HEK293 (cell line): ENCODE results near the gene MRPL36.

Source experiments
- CTCF ChIA-PET: fragments of 350-600 bp; formaldehyde crosslinking; extraction: SDS; loops from one replicate; lab custom pipeline; 2021; ENCODE audit warnings: antibody characterized with exemption; lab: Yijun Ruan, JAX
- POLR2A ChIA-PET: fragments of 300-600 bp; formaldehyde crosslinking; extraction: SDS; loops from one replicate; lab custom pipeline; 2020; ENCODE audit warnings: antibody characterized with exemption, inconsistent platforms; lab: Yijun Ruan, JAX
- H3K27ac ChIP-seq: fragments of 200-500 bp; sonication (Bioruptor generic); 2 replicates; pipeline ENCODE4 v1.5.1; 2014; ENCODE audit warnings: low read depth, low read length, control low read depth, inconsistent platforms; ENCODE audit errors: extremely low read depth
- H3K36me3 ChIP-seq, 2 experiments: fragments of 200-500 bp in 1 of 2; sonication (Bioruptor generic) in 1 of 2; 1 replicate in 1 of 2; 2 replicates in 1 of 2; pipeline ENCODE4 v1.5.1; 2014 to 2017; ENCODE audit warnings: inconsistent platforms in 2 of 2, low read length in 2 of 2; ENCODE audit not compliant: control insufficient read depth in 2 of 2, insufficient read depth in 1 of 2
- H3K4me1 ChIP-seq: fragments of 200-500 bp; sonication (Bioruptor generic); 2 replicates; pipeline ENCODE4 v1.5.1; 2014; ENCODE audit warnings: mild to moderate bottlenecking, low read length, inconsistent platforms; ENCODE audit not compliant: control insufficient read depth, insufficient read depth
- H3K4me3 ChIP-seq: 2 replicates; pipeline ENCODE4 v1.5.1; 2011; ENCODE audit warnings: low read depth, mild to moderate bottlenecking, control low read depth, low read length, moderate library complexity
- H3K9me3 ChIP-seq: fragments of 200-500 bp; sonication (Bioruptor generic); 2 replicates; pipeline ENCODE4 v1.5.1; 2014; ENCODE audit warnings: low read depth, low read length, inconsistent platforms; ENCODE audit not compliant: control insufficient read depth, insufficient read depth
- KLF8 ChIP-seq: fragments of 450-650 bp; formaldehyde crosslinking; IDR thresholded peaks from 2 replicates; pipeline ENCODE4 v1.5.1; 2016; ENCODE audit warnings: missing biosample characterization, missing genetic modification characterization
- SP7 ChIP-seq: fragments of 450-650 bp; formaldehyde crosslinking; IDR thresholded peaks from 2 replicates; pipeline ENCODE4 v1.5.1; 2016; ENCODE audit warnings: missing biosample characterization, missing genetic modification characterization
- YY1 ChIP-seq: fragments of 450-650 bp; formaldehyde crosslinking; IDR thresholded peaks from 2 replicates; pipeline ENCODE4 v1.5.1; 2018; ENCODE audit warnings: missing biosample characterization, missing genetic modification characterization
- ZBTB11 ChIP-seq: fragments of 450-650 bp; formaldehyde crosslinking; conservative IDR thresholded peaks from 2 replicates; pipeline ENCODE4 v1.5.1; 2016; ENCODE audit warnings: low read depth, missing biosample characterization, missing genetic modification characterization
- ZBTB17 ChIP-seq: fragments of 450-650 bp; formaldehyde crosslinking; IDR thresholded peaks from 2 replicates; pipeline ENCODE4 v1.5.1; 2016; ENCODE audit warnings: missing biosample characterization, missing genetic modification characterization
- ZBTB44 ChIP-seq: fragments of 450-650 bp; IDR thresholded peaks from 2 replicates; pipeline ENCODE4 v1.5.1; 2018; ENCODE audit warnings: missing biosample characterization, mild to moderate bottlenecking, missing genetic modification characterization
- ZBTB6 ChIP-seq: fragments of 450-650 bp; formaldehyde crosslinking; IDR thresholded peaks from 2 replicates; pipeline ENCODE4 v1.5.1; 2017; ENCODE audit warnings: missing biosample characterization, missing genetic modification characterization
- ZFHX2 ChIP-seq: fragments of 450-650 bp; formaldehyde crosslinking; conservative IDR thresholded peaks from 2 replicates; pipeline ENCODE4 v1.5.1; 2016; ENCODE audit warnings: missing biosample characterization, missing genetic modification characterization
- ZFP37 ChIP-seq: fragments of 450-650 bp; formaldehyde crosslinking; IDR thresholded peaks from 2 replicates; pipeline ENCODE4 v1.5.1; 2016; ENCODE audit warnings: missing biosample characterization, missing genetic modification characterization
- ZNF16 ChIP-seq: fragments of 450-650 bp; formaldehyde crosslinking; IDR thresholded peaks from 2 replicates; pipeline ENCODE4 v1.5.1; 2016; ENCODE audit warnings: low read depth, missing biosample characterization, missing genetic modification characterization
- ZNF223 ChIP-seq: fragments of 450-650 bp; formaldehyde crosslinking; IDR thresholded peaks from 2 replicates; pipeline ENCODE4 v1.5.1; 2016; ENCODE audit warnings: missing biosample characterization, missing genetic modification characterization
- ZNF24 ChIP-seq: fragments of 450-650 bp; formaldehyde crosslinking; IDR thresholded peaks from 2 replicates; pipeline ENCODE4 v1.5.1; 2016; ENCODE audit warnings: missing biosample characterization, missing genetic modification characterization
- ZNF266 ChIP-seq: fragments of 450-650 bp; formaldehyde crosslinking; IDR thresholded peaks from 2 replicates; pipeline ENCODE4 v1.5.1; 2016; ENCODE audit warnings: missing biosample characterization, missing genetic modification characterization, low read depth
- ZNF398 ChIP-seq: fragments of 450-650 bp; formaldehyde crosslinking; IDR thresholded peaks from 2 replicates; pipeline ENCODE4 v1.5.1; 2017; ENCODE audit warnings: missing biosample characterization, missing genetic modification characterization
- ZNF580 ChIP-seq: fragments of 450-650 bp; formaldehyde crosslinking; IDR thresholded peaks from 2 replicates; pipeline ENCODE4 v1.5.1; 2016; ENCODE audit warnings: missing biosample characterization, missing genetic modification characterization
- ZNF600 ChIP-seq: fragments of 450-650 bp; formaldehyde crosslinking; IDR thresholded peaks from 2 replicates; pipeline ENCODE4 v1.5.1; 2016; ENCODE audit warnings: missing biosample characterization, missing genetic modification characterization
- ZNF629 ChIP-seq: fragments of 450-650 bp; formaldehyde crosslinking; IDR thresholded peaks from 2 replicates; pipeline ENCODE4 v1.5.1; 2017; ENCODE audit warnings: missing biosample characterization, missing genetic modification characterization
- ZNF660 ChIP-seq: fragments of 450-650 bp; IDR thresholded peaks from 2 replicates; pipeline ENCODE4 v1.5.1; 2018; ENCODE audit warnings: missing biosample characterization, mild to moderate bottlenecking, missing genetic modification characterization
- TF ChIP-seq, protein P1 (sequence below): fragments of 450-650 bp; formaldehyde crosslinking; IDR thresholded peaks from 2 replicates; pipeline ENCODE4 v1.5.1; 2016; ENCODE audit warnings: missing biosample characterization, missing genetic modification characterization
- TF ChIP-seq, protein P2 (sequence below): fragments of 450-650 bp; formaldehyde crosslinking; IDR thresholded peaks from 2 replicates; pipeline ENCODE4 v1.5.1; 2016; ENCODE audit warnings: missing biosample characterization, missing genetic modification characterization

The MRPL36 gene

DNA sequence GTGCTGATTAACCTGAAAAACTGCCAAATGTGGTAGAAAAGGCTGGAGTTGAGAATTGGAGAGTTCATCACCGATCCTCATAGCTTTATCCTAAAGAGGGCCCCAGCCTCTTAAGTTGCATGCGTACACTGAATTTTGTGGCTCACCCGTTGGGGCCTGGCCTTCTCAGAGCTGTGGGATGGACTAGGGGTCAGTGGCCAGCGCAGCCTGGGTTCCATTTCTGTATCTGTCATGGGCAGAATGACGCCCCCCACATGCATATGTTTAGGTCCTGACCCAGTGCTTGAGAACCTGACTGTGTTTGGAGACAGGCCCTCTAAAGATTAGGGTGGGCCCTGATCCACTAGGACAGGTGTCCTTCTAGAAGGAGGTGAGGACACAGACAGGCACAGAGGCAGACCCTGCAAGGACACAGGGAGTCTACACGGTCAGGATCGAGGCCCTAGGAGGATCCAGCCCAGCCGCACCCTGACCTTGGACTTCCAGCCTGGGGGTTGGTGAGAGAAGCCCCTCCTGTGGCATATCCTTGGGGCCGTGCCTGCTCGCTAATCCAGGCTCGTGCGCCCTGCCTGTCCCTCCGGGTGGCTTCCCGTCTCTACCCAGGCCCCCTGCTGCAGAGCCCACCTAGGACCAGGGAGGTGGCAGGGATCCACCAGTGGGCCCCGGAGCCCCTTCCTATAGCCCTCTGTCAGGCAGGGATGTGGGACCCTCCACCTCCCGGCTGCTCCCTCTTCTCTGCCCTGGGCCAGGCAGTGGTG lies 33.8 kb upstream of the MRPL36 start:
- CTCF ChIA-PET: no interaction called here

More for the DNA sequence above, 33.8 kb upstream of the MRPL36 start:
- peaks cover 0 to 7% of the 10 kb centered on the region in 2 experiments; a peak in 2 of 3 replicates for H3K36me3 ChIP-seq
- no peak for TF ChIP-seq ZNF580
- TF ChIP-seq ZBTB11 (tag by site-specific recombination): no peak
- no peak for TF ChIP-seq YY1 (tag by site-specific recombination)
- no peak for TF ChIP-seq KLF8 (tag by site-specific recombination)
- no peak for TF ChIP-seq ZNF266 (tag by site-specific recombination)
- TF ChIP-seq, protein P1, sequence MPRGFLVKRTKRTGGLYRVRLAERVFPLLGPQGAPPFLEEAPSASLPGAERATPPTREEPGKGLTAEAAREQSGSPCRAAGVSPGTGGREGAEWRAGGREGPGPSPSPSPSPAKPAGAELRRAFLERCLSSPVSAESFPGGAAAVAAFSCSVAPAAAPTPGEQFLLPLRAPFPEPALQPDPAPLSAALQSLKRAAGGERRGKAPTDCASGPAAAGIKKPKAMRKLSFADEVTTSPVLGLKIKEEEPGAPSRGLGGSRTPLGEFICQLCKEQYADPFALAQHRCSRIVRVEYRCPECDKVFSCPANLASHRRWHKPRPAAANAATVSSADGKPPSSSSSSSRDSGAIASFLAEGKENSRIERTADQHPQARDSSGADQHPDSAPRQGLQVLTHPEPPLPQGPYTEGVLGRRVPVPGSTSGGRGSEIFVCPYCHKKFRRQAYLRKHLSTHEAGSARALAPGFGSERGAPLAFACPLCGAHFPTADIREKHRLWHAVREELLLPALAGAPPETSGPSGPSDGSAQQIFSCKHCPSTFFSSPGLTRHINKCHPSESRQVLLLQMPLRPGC (tag by site-specific recombination): no peak
- TF ChIP-seq ZNF600: no peak
- TF ChIP-seq SP7 (tag by site-specific recombination): no peak
- TF ChIP-seq ZNF24: no peak
- TF ChIP-seq ZFP37: no peak
- no peak for TF ChIP-seq ZNF16
- TF ChIP-seq ZNF398: no peak
- no peak for TF ChIP-seq ZNF629 (tag by site-specific recombination)
- no peak for TF ChIP-seq ZBTB44 (tag by site-specific recombination)
- no peak for TF ChIP-seq ZBTB17 (tag by site-specific recombination)
- TF ChIP-seq ZNF223 (tag by site-specific recombination): no peak
- no peak for TF ChIP-seq ZFHX2 (tag by site-specific recombination)
- TF ChIP-seq ZNF660 (tag by site-specific recombination): no peak
- TF ChIP-seq, protein P2, sequence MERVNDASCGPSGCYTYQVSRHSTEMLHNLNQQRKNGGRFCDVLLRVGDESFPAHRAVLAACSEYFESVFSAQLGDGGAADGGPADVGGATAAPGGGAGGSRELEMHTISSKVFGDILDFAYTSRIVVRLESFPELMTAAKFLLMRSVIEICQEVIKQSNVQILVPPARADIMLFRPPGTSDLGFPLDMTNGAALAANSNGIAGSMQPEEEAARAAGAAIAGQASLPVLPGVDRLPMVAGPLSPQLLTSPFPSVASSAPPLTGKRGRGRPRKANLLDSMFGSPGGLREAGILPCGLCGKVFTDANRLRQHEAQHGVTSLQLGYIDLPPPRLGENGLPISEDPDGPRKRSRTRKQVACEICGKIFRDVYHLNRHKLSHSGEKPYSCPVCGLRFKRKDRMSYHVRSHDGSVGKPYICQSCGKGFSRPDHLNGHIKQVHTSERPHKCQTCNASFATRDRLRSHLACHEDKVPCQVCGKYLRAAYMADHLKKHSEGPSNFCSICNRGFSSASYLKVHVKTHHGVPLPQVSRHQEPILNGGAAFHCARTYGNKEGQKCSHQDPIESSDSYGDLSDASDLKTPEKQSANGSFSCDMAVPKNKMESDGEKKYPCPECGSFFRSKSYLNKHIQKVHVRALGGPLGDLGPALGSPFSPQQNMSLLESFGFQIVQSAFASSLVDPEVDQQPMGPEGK (tag by site-specific recombination): no peak
- no peak for TF ChIP-seq ZBTB6
- TF ChIP-seq, all 188 proteins: peak for 0
- Histone ChIP-seq H3K27ac (no peak overlapping the region), H3K4me1 (no peaks in the 10 kb centered on the region), H3K9me3 (no peaks in the 10 kb centered on the region), H3K4me3 (no peak overlapping the region)
- POLR2A ChIA-PET: no interaction called here
